Kidney (tissue), 14 donors: Measurements from ENCODE around the gene BCL2A1. TPM values are rescaled to one million over a fixed set of nuclear protein-coding genes. Genes with fewer than 3 reads are reported as not detected.

Source experiments
- DNase-seq, 5 donors: peaks; one replicate each; pipeline ENCODE4 v3.0.0-alpha.2; 2013 to 2020
- FAIRE-seq: peaks from 2 replicates; lab custom pipeline; 2012; peaks lifted over from hg19 to GRCh38; lab: Jason Lieb, UNC
- H3K27ac ChIP-seq, 2 donors: one replicate each; pipeline ENCODE4 v1.7.0; 2013; ENCODE audit warnings: low read depth in 2 of 2, low read length in 2 of 2, inconsistent platforms in 1 of 2
- H3K27me3 ChIP-seq: one replicate; pipeline ENCODE4 v1.7.1; 2013; ENCODE audit warnings: low read length, inconsistent platforms; ENCODE audit not compliant: control insufficient read depth, insufficient read depth
- H3K36me3 ChIP-seq, 3 donors: one replicate each; pipeline versions ENCODE4 v1.7.0 to v1.7.1; 2013; ENCODE audit warnings: low read length in 3 of 3, control low read depth in 1 of 3, inconsistent platforms in 1 of 3; ENCODE audit not compliant: insufficient read depth in 3 of 3, control insufficient read depth in 2 of 3
- H3K4me1 ChIP-seq, 3 donors: one replicate each; pipeline versions ENCODE4 v1.7.0 to v1.7.1; 2013; ENCODE audit warnings: low read length in 3 of 3, inconsistent platforms in 1 of 3, low read depth in 1 of 3; ENCODE audit not compliant: control insufficient read depth in 2 of 3, insufficient read depth in 2 of 3
- H3K4me3 ChIP-seq, 3 donors: one replicate each; pipeline versions ENCODE4 v1.7.0 to v1.8.1; 2013; ENCODE audit warnings: low read length in 3 of 3, control low read depth in 1 of 3, inconsistent platforms in 1 of 3
- H3K9ac ChIP-seq, 3 donors: one replicate each; pipeline versions ENCODE4 v1.7.0 to v1.7.1; 2013; ENCODE audit warnings: low read length in 3 of 3, control low read depth in 1 of 3, inconsistent platforms in 1 of 3
- H3K9me3 ChIP-seq, 3 donors: one replicate each; pipeline versions ENCODE4 v1.7.0 to v1.7.1; 2013; ENCODE audit warnings: low read length in 3 of 3, control low read depth in 1 of 3, inconsistent platforms in 1 of 3; ENCODE audit not compliant: control insufficient read depth in 2 of 3, insufficient read depth in 1 of 3
- CTCF ChIP-seq: IDR thresholded peaks from 3 replicates; pipeline ENCODE4 v1.5.1; 2012; ENCODE audit warnings: mild to moderate bottlenecking, moderate library complexity, borderline replicate concordance; ENCODE audit not compliant: insufficient read depth; ENCODE audit errors: extremely low read depth
- intact Hi-C: fragments of 100-400 bp; cut with DNase I; formaldehyde crosslinking; loops from one replicate; pipeline ENCODE4 v1.11.1; 2022
- polyA plus RNA-seq: library from polyadenylated mRNA; stranded (reverse); fragments of 350-450 nt; fragmentation: Illumina TruSeq; extraction: RNeasy Lipid Tissue Mini Kit (QIAGEN cat#74804); gene quantifications from one replicate; pipeline ENCODE4 v1.2.3, GENCODE V29; 2014; ENCODE audit warnings: low read depth, low replicate concordance; ENCODE audit not compliant: insufficient read depth
- total RNA-seq: library from RNA; stranded (reverse); fragmentation: NEBNext Ultra II Directional; extraction: Animal tissue kit (Norgen Biotek cat#: 25700); gene quantifications from one replicate; pipeline ENCODE4 v1.2.1, GENCODE V29; 2021
- donor health status: control.
- donor health status: control.
- donor health status: control.
- donor health status: control.
- donor health status: control.
- donor health status: DM: yes; HTN: yes; CAD: no.
- donor health status: Normal renal cell carcinoma (clear cell type).

BCL2A1 gene
- total and polyA plus RNA-seq, 2 donors from 2014 or later, result 0.67 to 2.4 TPM

- H3K27ac ChIP-seq, result no peak overlapping the region
- intact Hi-C loops, result no loop called here
- no peak for FAIRE-seq
Measured at GRCh38 chr15:79988448-79989117, 17.6 kb upstream of the BCL2A1 start.

GRCh38 chr15:79987969-79988368, 17.0 kb upstream of the BCL2A1 start:
- no peak overlapping the region for H3K27ac ChIP-seq
- DNase-seq (no peak), FAIRE-seq (no peak)
- no peak for TF ChIP-seq CTCF
- no peaks in the 10 kb centered on the region for H3K27me3 ChIP-seq
- H3K9ac ChIP-seq, result no peak overlapping the region
- no peaks in the 10 kb centered on the region for H3K4me1 ChIP-seq
- H3K36me3 ChIP-seq, result no peaks in the 10 kb centered on the region
- H3K4me3 ChIP-seq, result no peak overlapping the region
- no peaks in the 10 kb centered on the region for H3K9me3 ChIP-seq
- intact Hi-C loops, result no loop called here

More at GRCh38 chr15:79988448-79989117, 17.6 kb upstream of the BCL2A1 start:
- Histone ChIP-seq H3K4me1 (no peaks in the 10 kb centered on the region), H3K4me3 (no peak overlapping the region), H3K36me3 (no peaks in the 10 kb centered on the region), H3K27me3 (no peaks in the 10 kb centered on the region), H3K9ac (no peak overlapping the region), H3K9me3 (no peaks in the 10 kb centered on the region)
- no peak for DNase-seq
- TF ChIP-seq CTCF, result no peak

- DNase-seq, result no peak
- Histone ChIP-seq H3K27me3 (no peaks in the 10 kb centered on the region), H3K4me1 (no peaks in the 10 kb centered on the region), H3K4me3 (no peak overlapping the region), H3K9me3 (no peaks in the 10 kb centered on the region), H3K9ac (no peak overlapping the region), H3K27ac (no peak overlapping the region), H3K36me3 (no peaks in the 10 kb centered on the region)
- no peak for FAIRE-seq
- intact Hi-C loops, result no loop called here
- no peak for TF ChIP-seq CTCF
Measured at GRCh38 chr15:79987569-79987955, 16.6 kb upstream of the BCL2A1 start.
